GM19438 (cell line): ENCODE measurements around the gene HOXD1.
A peak's percentile ranks its signal among the peaks of the same experiment; 100 is the strongest.

Experiments used
- ATAC-seq: cut with Tn5 transposase; IDR thresholded peaks from one replicate; pipeline ENCODE4 v1.9.1; 2021; ENCODE audit warnings: low read depth; ENCODE audit not compliant: unreplicated experiment

The HOXD1 gene

DNA sequence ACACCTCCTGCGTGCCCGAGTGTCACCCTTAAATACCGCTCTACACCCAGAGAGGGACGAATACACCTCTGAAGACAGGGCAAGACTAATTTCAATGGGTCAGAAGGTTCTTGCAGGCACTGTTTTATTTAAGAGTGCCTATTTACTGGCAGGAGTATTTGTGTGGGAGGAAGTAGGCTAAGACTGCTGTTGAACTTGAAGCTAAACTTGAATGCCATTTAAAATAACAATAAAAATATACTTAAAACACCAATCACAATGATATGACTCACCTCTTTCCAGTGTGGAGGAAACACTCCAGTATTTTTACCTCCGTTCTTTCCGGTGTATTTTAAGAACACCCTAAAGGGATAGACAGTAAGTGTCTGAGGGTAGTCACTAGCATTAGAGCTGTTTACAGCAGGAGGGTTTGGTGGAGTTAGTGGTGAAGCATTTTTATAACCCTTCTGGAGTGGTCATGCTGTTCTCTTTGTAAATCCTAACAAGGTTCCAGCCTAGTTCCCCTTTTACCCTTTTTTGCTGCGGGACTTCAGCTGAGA, 9.6 kb upstream of the HOXD1 start:
- ATAC-seq: no peak

DNA sequence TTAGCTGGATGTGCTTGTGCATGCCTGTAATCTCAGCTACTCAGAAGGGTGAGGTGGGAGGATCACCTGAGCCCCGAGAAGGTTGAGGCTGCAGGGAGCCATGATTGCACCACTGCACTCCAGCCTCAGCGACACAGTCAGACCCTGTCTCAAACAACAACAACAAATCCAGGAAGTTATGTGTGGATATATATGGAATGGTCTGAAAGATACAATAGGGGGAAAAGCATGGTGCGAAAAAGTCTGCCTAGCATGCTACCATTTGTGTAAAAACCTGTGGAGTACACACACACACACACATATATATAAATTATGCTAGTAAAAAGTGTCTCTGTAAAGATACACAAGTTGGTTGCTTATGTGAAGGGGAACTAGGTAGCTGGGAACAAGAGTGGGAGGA, 6.9 kb upstream of the HOXD1 start:
- no peak for ATAC-seq

DNA sequence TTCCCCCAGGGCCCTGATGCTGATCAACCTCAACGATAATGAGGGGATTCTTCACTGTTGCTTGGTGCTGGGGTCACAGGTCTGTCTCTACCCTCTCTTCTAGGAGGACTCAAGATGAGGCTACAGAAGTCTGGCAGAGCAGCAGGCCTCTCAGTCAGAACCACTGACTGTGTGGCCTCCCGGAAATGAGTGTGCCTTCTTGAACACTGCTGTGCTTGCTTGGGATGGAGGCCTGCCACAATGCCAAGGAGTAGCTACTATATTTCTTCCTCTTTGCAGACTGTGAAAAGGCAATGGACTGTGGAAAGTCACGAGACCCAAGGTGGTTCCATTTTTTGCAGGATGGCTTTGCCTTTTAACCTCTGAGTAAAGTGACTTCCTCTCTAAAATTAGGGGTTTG, 5.8 kb upstream of the HOXD1 start:
- no peak for ATAC-seq

DNA sequence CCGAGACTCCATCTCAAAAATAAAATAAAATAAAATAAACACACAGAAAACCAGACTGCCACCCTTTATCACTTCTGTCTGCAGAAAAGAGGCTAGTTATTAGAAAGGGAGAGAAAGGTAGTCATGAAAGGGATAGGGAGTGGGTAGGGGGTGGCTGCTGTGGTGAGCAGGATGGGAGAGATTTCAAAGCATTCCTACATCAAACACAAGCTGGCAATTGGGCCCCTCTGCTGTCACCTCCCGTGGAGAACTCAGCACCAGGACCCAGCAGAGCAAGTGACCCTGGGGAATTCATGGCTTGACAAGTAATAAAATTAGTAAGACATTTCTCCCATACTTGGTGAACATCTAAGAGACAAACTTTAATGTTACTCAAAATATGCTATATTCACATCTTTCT, 3.7 kb upstream of the HOXD1 start:
- ATAC-seq: no peak

DNA sequence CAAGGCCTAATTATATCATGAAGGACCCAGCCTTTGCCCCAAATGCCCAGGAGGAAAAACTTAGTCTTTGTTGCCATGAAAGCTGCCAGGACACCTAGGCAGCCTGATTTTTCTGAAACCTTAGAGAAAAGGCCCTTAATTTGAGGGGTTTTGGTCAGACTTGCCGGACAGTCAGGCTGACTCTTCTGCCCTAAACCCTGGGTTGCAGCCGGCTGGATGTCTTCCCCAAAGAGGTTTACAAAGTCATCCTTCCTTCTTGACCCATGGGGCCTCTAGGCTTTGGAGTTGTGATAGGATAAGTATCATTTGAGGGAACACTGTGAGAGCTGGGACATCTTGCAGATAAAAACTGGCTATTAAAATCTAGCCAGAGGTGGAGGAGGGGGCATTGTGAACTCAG, 2.4 kb upstream of the HOXD1 start:
- ATAC-seq: no peak

DNA sequence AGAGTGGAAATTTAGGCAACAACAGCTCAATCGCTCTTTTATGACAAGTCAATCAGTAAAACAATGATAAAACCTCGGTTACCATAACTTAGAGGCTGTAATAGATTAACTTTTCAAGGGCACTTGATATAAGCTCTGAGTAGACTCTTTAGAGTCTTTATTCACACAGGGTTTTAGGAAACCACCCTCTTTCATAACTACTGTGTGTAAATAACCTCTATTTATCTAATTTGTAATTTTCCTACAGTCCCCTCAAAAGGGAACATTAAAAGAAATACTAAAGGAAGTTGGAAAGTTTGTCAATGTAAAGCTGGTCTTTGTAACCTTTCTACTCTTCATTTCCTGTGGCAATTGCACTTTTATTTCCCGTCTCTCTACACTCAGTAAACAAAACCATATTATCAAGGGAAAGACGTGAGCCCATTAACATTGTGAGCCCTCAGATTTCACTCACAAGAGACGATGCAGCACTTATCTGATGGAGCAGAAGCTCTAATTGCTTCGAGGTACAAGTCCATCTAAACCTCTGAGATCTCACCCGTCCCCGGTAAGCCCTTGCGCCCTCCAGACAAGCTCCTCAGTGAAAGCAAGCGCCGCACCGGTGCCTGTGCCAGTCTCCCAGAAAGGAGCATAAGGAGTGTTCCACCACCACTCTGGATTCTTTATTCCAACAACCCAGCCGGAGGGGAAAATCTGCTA, 1.1 kb upstream of the HOXD1 start:
- no peak for ATAC-seq

DNA sequence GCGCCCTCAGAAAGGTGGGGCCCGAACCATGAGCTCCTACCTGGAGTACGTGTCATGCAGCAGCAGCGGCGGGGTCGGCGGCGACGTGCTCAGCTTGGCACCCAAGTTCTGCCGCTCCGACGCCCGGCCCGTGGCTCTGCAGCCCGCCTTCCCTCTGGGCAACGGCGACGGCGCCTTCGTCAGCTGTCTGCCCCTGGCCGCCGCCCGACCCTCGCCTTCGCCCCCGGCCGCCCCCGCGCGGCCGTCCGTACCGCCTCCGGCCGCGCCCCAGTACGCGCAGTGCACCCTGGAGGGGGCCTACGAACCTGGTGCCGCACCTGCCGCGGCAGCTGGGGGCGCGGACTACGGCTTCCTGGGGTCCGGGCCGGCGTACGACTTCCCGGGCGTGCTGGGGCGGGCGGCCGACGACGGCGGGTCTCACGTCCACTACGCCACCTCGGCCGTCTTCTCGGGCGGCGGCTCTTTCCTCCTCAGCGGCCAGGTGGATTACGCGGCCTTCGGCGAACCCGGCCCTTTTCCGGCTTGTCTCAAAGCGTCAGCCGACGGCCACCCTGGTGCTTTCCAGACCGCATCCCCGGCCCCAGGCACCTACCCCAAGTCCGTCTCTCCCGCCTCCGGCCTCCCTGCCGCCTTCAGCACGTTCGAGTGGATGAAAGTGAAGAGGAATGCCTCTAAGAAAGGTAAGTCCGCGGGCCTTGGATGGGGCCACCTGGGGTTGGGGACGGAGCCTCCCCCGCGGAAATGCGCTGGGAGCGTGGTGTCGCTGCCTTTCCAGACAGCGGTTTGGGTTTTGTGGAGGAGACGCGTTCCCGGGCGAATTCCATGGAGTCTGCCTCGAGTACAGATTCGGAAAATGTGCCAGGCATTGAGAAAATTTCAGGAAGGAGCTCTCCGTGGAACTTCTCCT, 559 bp downstream of the HOXD1 start:
- ATAC-seq: peak; percentile 25

DNA sequence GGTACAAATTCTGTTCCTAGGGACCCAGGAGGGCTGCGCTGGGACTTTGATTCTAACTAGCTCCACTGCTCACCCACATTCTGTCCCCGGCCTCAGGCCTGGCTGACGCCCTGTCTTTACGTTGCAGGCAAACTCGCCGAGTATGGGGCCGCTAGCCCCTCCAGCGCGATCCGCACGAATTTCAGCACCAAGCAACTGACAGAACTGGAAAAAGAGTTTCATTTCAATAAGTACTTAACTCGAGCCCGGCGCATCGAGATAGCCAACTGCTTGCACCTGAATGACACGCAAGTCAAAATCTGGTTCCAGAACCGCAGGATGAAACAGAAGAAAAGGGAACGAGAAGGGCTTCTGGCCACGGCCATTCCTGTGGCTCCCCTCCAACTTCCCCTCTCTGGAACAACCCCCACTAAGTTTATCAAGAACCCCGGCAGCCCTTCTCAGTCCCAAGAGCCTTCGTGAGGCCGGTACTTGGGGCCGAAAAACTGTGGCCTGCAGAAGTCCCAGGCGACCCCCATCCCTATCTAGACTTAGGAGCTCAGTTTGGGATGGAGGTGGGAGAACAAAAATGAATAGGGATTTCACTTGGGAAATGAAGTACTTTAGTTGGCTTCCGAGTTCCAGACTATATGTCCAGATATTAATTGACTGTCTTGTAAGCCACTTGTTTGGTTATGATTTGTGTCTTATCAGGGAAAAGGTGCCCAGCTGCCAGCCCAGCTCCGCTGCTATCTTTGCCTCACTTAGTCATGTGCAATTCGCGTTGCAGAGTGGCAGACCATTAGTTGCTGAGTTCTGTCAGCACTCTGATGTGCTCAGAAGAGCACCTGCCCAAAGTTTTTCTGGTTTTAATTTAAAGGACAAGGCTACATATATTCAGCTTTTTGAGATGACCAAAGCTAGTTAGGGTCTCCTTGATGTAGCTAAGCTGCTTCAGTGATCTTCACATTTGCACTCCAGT, 1.5 kb downstream of the HOXD1 start:
- no peak for ATAC-seq

DNA sequence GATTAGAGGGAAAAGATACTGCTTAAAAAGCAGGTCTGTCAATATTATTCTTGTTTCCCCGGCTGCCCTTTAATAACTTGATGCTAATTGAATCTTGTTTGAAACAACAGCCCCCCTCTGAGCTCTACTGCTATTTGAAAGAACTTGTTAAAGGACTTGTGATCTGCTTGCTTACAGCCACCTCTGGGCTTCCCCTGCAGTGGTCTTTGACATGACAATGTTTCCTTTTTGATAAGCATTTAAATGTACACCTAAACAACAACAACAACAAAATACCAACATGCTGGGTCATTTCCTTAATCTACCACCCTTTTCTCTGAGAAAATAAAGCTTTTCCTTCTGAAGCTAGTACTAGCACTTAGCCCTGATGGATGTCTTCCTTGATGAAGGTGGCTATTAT, 3.9 kb downstream of the HOXD1 start:
- ATAC-seq: no peak

DNA sequence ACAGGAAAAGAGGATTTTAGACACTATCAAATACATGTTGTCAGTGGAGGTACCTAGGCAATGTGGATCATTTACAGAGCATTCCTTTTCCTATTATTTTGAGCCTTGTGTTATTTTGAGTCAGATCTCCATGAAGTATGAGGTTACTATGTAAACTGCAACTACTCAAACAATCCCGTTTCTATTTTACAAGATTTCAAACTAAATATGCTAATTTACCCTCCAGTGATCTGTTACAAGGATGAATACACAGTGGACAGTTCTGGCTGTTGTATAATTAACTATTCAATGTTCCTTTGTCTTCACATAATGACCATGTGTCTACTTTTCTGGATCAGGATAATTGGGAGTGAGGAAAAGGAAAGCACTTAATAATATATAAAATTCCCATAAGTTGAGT, 4.6 kb downstream of the HOXD1 start:
- ATAC-seq: no peak

DNA sequence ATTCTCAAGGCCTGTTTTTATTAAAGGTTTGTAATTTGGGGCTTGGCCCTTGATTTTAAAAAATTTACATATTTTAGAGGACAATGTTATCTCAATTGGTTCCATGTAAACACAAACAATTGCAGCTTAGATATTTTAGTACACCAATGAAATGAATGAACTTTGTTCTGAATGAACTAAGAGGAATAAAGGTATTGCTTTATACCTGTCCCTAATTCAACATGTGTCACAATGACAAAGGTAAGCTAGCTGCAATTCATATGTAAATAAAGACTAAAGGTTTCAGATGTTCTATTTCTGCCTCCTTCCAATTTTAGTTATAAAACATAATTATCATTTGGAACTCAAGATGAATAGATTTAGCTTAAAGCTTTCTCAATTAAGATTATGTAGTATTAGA, 11.4 kb downstream of the HOXD1 start:
- ATAC-seq: no peak

DNA sequence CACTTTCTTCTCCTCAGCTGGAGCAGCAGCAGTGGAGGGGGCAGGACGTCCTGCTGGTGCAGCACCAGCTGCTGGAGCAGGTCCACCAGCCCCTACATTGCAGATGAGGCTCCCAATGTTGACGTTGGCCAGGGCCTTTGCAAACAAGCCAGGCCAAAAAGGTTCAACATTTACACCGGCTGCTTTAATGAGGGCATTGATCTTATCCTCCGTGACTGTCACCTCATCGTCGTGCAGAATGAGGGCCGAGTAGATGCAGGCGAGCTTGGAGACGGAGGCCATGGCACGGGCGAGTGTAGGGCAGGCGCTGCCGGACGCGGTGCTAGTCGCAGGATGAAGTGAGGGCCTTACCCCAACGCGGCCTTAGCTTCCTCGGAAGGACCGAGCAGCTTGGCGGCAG, 12.5 kb downstream of the HOXD1 start:
- ATAC-seq: no peak

DNA sequence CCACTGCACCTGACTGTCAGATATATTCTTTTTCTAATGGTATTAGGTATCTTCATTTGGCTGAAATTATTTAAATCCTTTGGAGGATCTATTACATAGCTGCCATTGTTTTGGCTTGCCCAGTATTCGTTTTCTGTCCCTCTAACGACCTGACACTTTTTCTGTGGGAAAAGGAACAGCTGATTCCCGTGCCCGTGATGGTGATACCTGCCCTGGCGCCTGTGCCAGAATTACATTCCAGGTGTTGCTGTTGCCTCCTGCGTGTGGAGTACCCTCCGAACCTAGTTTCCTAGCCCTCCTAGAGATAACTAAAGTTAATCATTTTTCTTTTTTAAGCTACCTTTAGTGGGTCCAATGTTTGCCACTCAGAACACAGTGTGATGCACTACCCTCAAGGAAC, 14.0 kb downstream of the HOXD1 start:
- no peak for ATAC-seq

DNA sequence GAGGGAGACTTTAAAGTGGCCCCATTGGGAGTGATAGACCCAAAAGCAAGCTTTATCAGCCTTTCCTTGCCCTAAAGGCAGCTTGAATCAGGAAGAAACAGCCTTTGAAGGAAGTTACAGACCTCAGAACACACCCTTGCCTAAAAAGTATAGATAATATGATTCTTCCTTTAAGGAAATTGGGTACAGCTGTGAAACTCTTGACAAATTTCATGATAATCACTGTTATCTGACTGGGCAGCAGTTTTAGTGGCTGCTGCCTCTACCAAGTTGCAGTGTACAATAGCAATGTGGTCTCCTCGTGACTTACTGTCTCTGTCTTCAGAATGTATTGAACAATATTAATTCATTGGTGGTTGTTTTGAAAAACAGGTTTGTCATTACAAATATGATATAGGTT, 16.7 kb downstream of the HOXD1 start:
- no peak for ATAC-seq

DNA sequence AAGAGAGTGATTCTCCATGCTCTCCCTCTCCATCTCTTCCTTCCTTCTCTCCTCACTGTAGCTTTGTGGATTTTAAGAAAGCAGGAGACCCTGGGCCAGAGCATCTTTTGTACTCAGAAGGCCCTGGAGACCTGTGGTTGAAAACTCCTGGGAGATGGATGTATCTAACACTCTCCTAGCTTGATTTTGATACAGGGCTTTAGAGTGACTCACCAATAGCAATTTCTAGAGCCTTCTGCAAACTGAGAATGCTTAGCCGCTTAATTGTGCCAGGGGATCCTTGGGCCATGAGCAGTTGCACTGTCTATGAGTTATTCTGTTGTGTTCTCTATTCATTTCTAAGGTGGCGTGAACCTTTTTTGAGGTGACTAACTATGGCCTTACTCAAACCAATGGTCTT, 17.7 kb downstream of the HOXD1 start:
- no peak for ATAC-seq

DNA sequence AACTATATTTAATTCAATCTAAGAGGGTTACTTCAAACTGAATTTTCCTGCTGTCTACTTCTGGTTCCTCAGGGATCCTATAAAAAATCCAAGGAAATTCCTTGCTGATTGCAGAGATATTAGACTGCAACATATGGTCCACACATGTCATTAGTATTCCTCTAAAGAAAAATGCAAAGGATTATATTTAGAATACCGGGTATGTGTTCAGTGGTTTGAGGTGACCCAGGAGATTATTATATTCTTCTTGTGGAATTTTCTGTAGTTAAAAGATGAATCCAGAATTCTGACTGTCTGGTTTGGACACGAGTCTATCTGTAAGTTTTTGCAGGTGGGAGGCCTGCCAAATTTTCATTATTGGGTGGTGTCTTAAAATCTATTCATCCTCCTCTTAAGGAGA, 18.2 kb downstream of the HOXD1 start:
- no peak for ATAC-seq

DNA sequence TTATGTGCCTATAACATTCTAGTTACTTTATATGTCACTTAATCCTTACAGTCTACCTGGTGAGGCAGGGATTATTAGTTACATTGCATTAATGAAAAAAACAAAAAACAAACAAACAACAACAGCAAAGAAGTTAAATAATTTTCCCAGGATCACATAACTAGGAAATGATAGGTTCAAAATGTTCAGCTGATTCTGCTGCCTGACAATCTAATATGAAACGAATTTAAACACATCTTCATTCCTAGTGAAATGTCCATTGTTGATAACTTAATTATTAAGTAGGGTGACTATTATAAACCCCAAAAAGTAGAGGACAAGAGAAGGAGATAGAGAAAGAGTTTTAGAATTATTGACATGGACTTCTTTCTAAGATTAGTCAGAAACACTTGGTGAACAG, 22.6 kb downstream of the HOXD1 start:
- no peak for ATAC-seq

DNA sequence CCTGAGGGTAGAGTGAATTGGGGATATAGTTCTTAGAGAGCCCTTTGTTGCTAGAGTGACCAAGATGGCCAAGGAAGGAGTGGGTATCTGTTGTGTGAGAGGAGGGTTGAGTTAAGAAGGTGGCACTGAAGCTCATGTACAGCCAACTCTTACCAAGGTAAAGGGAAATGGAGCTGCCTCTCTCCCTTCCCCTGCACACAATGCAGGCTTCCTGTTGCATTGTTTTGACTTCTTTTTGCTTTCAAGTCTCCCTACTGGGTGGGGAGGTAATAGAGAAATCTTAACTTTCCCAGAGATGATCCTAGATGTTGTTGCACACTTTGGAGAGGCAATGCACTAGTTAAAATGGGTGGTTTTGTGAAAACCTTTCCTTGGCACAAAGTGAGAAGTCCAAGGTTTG, 23.8 kb downstream of the HOXD1 start:
- no peak for ATAC-seq

DNA sequence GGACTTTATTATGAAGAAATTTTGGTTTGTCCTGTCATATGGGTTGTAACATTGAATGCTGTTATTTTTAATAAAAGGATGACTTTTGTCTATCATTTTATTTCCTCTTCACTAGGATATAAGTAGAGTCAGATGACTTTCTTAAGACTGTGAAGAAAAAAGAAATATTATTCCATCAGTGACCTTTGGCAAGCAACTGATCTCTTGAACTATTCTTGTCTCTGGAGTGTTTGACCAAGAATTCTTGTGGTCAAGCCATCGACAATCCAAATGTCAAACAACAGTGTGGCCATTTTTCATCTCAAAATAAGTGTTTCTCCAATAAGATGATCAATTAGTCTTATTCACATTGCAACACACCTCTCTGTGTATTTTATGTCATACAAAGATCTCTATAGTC, 24.9 kb downstream of the HOXD1 start:
- ATAC-seq: no peak

DNA sequence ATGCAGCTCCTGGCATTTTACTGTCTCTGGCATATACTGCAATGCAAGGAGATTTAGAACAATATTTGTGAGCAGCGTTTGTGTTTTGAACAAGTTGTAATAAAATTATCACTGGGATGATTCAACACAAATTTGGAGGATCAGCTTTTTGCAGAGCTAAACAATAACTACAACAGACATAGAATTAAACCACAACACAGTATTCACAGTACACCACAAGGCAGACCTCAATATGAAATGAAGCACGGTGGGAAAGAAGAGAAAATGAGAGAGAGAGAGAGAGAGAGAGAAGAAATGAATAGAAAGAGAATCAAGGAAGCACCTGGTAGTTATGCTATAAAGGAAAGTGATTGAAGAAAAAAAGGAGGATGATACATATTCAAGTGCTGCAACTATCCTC, 39.4 kb downstream of the HOXD1 start:
- ATAC-seq: no peak

DNA sequence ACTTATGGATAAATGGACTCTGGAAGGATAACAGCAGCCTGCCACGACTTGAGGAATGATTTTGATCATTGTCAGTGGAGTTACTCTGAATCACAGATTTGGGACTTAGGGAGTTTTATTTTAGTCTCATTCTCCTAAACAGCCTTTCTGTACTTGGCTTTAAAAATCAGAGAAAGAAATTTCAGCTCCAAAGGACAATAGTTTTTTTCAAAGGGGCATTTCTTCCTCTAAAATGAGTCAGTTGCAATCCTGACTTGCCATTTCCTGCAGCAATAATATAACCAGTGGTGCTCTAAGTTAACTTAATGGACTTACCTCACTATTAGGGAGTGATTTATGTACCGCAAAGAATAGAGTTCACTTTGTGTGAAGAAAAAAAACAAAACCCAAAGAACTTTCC, 45.7 kb downstream of the HOXD1 start:
- ATAC-seq: no peak
